Mammary epithelial cell (primary cell): ENCODE measurements around the gene GLIPR1.

Experiments used
- CTCF ChIP-seq, 2 donors: IDR thresholded peaks in 1 of 2; conservative IDR thresholded peaks in 1 of 2; 2 replicates each; pipeline ENCODE4 v1.5.1; 2011 to 2012; ENCODE audit warnings: inconsistent platforms in 2 of 2, low read length in 2 of 2, mild to moderate bottlenecking in 2 of 2, control low read depth in 1 of 2, low read depth in 1 of 2; ENCODE audit not compliant: insufficient read depth in 1 of 2; ENCODE audit errors: extremely low read depth in 1 of 2
- EZH2 ChIP-seq: IDR thresholded peaks from 2 replicates; pipeline ENCODE4 v1.6.1; 2012; ENCODE audit warnings: low read length, inconsistent platforms, borderline replicate concordance

- no peak for TF ChIP-seq CTCF (conservative IDR thresholded peaks at IDR 0.05 in 1 of 2, IDR thresholded peaks at IDR 0.05 in 1 of 2; ENCODE audit: extremely low read depth in 1 of 2, insufficient read depth in 1 of 2, low read depth in 1 of 2, low read length in 2 of 2)
- no peak for TF ChIP-seq EZH2
Observed at GRCh38 chr12:75460204-75460603, 20.4 kb upstream of the GLIPR1 start.
